Thoracic aorta (tissue), 2 donors: ENCODE results near the gene MON2. TPM values are rescaled to one million over a fixed set of nuclear protein-coding genes. Genes with fewer than 3 reads are reported as not detected.

ENCODE experiments used
- ATAC-seq: fragments of 150-250 bp; one replicate; pipeline ENCODE4 v1.8.0; 2017; ENCODE audit warnings: low read depth; ENCODE audit not compliant: insufficient number of reproducible peaks, low FRiP score
- DNase-seq: peaks from one replicate; pipeline ENCODE4 v3.0.0-alpha.2; 2020; ENCODE audit warnings: low spot score
- H3K27ac ChIP-seq, 2 donors: fragments of 200-600 bp; sonication (generic); 1 replicate in 1 of 2; 2 replicates in 1 of 2; pipeline ENCODE4 v1.5.1; 2016; ENCODE audit warnings: mild to moderate bottlenecking in 2 of 2, moderate library complexity in 2 of 2
- H3K27me3 ChIP-seq: fragments of 200-600 bp; sonication (generic); replicated peaks from 2 replicates; pipeline ENCODE4 v1.6.0; 2016; ENCODE audit warnings: mild to moderate bottlenecking; ENCODE audit not compliant: insufficient read depth
- H3K36me3 ChIP-seq: fragments of 200-600 bp; sonication (generic); one replicate; pipeline ENCODE4 v1.5.1; 2016
- H3K4me1 ChIP-seq, 2 donors: fragments of 200-600 bp; sonication (generic); 1 replicate in 1 of 2; 2 replicates in 1 of 2; pipeline versions ENCODE4 v1.5.1 to v1.6.0; 2016; ENCODE audit warnings: low read depth in 2 of 2, mild to moderate bottlenecking in 1 of 2; ENCODE audit not compliant: control insufficient read depth in 1 of 2
- H3K4me3 ChIP-seq: fragments of 200-600 bp; sonication (generic); 2 replicates; pipeline ENCODE4 v1.5.1; 2016; ENCODE audit warnings: mild to moderate bottlenecking
- H3K9me3 ChIP-seq: fragments of 200-600 bp; sonication (generic); 2 replicates; pipeline ENCODE4 v1.5.1; 2016
- CTCF ChIP-seq: fragments of 200-600 bp; sonication (generic); IDR thresholded peaks from one replicate; pipeline ENCODE4 v1.5.1; 2019; ENCODE audit warnings: antibody characterized with exemption
- total RNA-seq, 2 donors: library from RNA; depleted of rRNA; stranded (reverse); fragments of >200 nt; gene quantifications; one replicate each; pipeline versions ENCODE4 v1.1.0 to v1.2.3, GENCODE V29; 2016

The MON2 gene
- total RNA-seq, 2 donors from 2014 or later: 73.0 to 154 TPM

- Histone ChIP-seq H3K4me1 (peaks cover 18 to 31% of the 10 kb centered on the region in 2 donors), H3K27ac (peak overlapping the region in 1 of 2 donors; percentile 11), H3K36me3 (no peaks in the 10 kb centered on the region), H3K4me3 (no peak overlapping the region), H3K9me3 (no peaks in the 10 kb centered on the region), H3K27me3 (no peaks in the 10 kb centered on the region)
- no peak for DNase-seq
- no peak for TF ChIP-seq CTCF
- no peak for ATAC-seq
These were observed 69.9 kb downstream of the MON2 start for GRCh38 chr12:62536546-62536945.

GRCh38 chr12:62537551-62537950 is 70.9 kb downstream of the MON2 start:
- H3K4me3 ChIP-seq: no peak overlapping the region
- ATAC-seq (no peak), DNase-seq (no peak)
- H3K4me1 ChIP-seq: peaks cover 18 to 31% of the 10 kb centered on the region in 2 donors
- no peaks in the 10 kb centered on the region for H3K27me3 ChIP-seq
- H3K9me3 ChIP-seq: no peaks in the 10 kb centered on the region
- H3K27ac ChIP-seq: peak overlapping the region; percentile 46 to 71
- no peaks in the 10 kb centered on the region for H3K36me3 ChIP-seq
- TF ChIP-seq CTCF: no peak

GRCh38 chr12:62540354-62540753 is 73.7 kb downstream of the MON2 start:
- H3K36me3 ChIP-seq: no peaks in the 10 kb centered on the region
- no peaks in the 10 kb centered on the region for H3K27me3 ChIP-seq
- no peak overlapping the region for H3K4me3 ChIP-seq
- no peak overlapping the region for H3K27ac ChIP-seq
- H3K9me3 ChIP-seq: no peaks in the 10 kb centered on the region
- ATAC-seq (no peak), DNase-seq (no peak)
- peaks cover 18 to 22% of the 10 kb centered on the region in 2 donors for H3K4me1 ChIP-seq
- no peak for TF ChIP-seq CTCF

GRCh38 chr12:62542814-62543213 is 76.2 kb downstream of the MON2 start:
- H3K27ac ChIP-seq: no peak overlapping the region
- no peaks in the 10 kb centered on the region for H3K27me3 ChIP-seq
- peaks cover 6 to 8% of the 10 kb centered on the region in 2 donors for H3K4me1 ChIP-seq
- DNase-seq: no peak
- TF ChIP-seq CTCF: no peak
- no peak overlapping the region for H3K4me3 ChIP-seq
- H3K9me3 ChIP-seq: no peaks in the 10 kb centered on the region
- no peak for ATAC-seq
- H3K36me3 ChIP-seq: peaks cover 4% of the 10 kb centered on the region

- no peak for DNase-seq
- peaks cover 8% of the 10 kb centered on the region for H3K36me3 ChIP-seq
- no peaks in the 10 kb centered on the region for H3K9me3 ChIP-seq
- H3K27me3 ChIP-seq: no peaks in the 10 kb centered on the region
- peaks cover 1 to 2% of the 10 kb centered on the region in 2 donors for H3K4me1 ChIP-seq
- H3K27ac ChIP-seq: no peak overlapping the region
- no peak for TF ChIP-seq CTCF
- no peak overlapping the region for H3K4me3 ChIP-seq
- ATAC-seq: no peak
These were observed 76.7 kb downstream of the MON2 start for GRCh38 chr12:62543324-62543723.
